GM18499 (cell line): ENCODE results near the gene NDUFS8.

Experiments used
- ATAC-seq: cut with Tn5 transposase; IDR thresholded peaks from one replicate; pipeline ENCODE4 v1.9.1; 2021; ENCODE audit warnings: moderate number of reproducible peaks; ENCODE audit not compliant: insufficient read depth, unreplicated experiment

NDUFS8 gene

DNA sequence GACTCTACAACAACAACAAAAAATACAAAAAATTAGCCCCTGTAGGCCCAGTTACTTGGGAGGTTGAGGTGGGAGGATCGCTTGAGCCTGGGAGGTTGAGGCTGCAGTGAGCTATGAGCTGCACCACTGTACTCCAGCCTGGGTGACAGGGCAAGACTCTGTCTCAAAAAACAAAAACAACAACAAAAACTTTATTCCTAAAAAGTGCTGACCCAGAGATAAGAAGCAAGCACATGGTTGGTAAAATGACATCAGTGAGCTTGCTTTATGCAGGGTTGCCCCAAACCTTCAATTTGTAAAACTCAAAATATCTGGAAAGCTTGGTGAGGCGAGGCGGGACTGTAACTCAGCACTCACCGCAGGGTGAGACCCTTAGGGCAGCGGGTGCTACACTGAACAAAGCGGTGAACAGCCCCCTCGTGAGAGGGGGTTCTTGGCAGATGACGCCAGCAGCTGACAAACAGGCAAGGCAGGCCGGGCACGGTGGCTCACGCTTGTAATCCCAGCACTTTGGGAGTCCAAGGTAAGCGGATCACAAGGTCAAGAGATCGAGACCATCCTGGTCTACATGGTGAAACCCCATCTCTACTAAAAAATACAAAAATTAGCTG lies 4.9 kb downstream of the NDUFS8 start:
- ATAC-seq = no peak

DNA sequence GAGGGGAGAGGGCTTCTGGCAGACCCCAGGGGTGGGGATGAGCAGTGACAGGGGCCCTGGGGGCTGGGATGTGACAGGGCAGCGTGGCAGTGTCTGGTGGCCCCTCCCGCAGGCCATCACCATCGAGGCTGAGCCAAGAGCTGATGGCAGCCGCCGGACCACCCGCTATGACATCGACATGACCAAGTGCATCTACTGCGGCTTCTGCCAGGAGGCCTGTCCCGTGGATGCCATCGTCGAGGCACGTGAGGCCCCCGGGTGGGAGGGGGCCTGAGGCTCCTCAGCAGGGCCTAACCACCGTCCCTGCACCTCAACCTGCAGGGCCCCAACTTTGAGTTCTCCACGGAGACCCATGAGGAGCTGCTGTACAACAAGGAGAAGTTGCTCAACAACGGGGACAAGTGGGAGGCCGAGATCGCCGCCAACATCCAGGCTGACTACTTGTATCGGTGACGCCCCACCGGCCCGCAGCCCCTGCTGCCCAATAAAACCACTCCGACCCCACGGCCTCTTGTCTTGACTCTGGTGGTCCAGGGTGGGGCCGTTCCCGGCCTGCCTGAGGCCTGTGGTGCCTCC lies 5.7 kb downstream of the NDUFS8 start:
- no peak for ATAC-seq

DNA sequence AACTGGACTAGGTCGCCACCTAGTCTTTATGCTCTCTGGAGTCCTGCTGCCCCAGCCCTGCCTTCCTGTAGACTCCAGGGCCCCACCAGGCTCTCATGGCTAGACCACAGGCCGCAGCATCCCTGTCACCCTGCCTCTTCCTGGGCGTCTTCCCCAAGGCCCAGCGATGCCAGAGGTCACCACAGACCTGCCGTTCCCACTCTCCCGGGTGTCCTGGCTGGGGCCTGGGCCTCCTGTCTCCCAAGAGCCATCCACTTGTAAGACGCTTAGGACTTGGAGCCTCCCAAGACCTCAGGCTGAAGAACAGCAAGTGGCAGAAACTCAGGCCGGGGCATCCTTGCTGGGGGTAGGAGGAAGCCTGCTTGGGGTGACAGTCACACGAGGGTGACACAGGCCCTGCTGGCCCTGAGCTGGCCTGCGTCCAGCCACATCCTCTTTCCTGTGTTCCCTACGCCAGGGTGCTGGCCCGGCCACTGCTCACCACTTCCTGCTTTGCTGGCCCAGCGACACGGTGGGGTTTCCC lies 6.3 kb downstream of the NDUFS8 start:
- ATAC-seq = no peak

DNA sequence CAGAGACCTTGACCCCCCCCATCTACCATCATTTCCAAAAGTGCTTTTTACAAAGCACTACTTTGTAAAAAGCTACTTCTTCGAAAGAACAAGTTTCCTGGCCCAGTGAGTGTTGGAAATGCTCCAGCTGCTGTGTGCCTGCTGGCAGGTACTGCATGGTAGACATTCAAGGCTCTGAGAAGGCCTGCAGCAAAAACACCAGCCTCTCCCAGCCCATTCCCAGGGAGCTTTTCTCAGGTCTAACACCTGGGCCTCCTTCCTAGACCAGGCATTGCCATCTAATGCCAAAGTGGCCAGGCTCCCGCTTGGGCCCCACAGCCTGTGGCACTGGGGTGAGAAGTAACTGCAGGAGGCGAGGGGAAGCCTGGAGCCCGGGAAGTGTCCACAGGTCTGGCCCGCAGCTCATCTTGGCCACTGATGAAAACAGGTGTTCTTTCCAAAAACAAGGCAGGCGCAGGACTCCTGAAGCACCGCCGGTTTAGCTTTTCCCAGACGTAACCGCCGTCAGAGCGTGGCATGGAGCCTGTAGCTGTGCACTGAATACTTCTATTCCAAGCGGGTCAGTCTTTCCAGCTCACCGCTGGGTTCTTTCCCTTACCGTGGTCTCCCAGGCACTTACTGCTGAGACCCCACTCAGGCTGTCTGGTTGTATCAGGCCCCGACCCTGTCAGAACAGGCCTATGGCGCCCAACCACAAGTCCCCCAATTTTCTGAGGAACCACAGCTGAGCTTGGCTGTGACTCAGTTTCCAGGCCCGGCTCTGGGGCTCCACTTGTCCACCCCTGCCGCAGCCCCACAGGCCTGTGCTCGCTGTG lies 7.1 kb downstream of the NDUFS8 start:
- no peak for ATAC-seq

DNA sequence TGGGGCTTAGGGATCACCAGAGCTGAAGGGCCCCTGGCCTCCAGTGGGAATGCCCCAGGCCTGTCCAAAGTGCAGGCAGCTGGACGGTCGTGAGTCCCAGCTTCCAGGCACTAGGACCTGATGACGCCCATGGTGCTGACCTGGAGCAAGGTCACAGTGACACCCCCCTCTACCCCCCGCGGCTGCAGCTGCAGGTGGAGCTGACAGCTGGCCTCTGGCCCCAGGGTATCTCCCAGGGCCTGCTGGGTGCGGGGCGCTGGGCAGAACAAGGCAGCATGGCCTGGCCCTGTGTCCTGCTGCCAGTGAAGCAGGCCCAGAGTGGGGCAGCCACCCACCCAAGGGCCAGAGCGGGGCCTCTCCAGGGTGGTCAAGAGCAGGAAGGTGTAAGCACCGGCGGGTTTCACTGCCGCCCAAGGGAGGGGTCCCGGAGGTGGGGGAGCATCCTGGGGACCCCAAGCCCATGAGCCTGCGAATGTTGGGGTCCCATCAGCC lies 7.8 kb downstream of the NDUFS8 start:
- no peak for ATAC-seq

DNA sequence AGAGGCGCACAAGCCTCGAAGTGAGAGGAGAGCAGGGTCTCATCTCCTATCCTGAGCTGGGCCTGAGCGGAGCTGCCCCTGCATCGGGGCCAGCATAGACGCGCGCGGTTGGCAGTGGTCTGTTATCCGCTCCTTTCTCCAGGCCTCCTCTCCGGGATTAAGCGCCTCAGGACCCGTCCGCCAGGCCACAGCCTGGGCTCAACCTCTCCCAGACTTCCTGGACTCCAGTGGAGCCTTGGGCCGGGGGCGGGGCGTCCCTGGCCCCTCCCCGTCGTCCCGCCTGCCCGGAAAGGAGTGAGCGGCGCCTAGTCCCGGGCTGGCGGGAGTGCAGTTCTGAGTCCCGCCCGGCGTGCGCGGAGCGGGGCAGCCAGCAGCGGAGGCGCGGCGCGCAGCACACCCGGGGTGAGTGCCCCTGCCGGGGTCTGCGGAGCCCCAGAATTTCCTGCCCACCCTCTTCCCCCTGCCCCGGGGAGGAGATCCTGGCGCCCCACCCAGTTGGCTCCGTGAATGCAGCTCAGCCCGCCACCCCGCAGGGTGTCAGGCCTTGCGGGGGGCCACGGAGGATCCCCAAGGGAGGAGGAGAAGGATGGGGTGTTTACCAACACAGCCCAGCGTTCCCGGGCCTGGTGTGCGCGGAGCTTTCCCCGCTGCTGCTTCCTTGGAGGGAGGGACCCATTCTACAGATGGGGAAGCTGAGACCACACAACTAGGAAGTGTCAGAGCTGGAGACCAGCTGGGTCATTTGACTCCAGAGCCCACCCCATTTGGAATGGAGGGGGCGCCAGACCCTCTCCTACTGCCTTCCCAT lies 8.4 kb downstream of the NDUFS8 start, which contains the start of gene TCIRG1:
TSS of gene TCIRG1 (plus strand) at position 308 of the 808 bp plus-strand sequence. CDS start 2,247 bp downstream, outside the sequence.
- ATAC-seq = no peak

DNA sequence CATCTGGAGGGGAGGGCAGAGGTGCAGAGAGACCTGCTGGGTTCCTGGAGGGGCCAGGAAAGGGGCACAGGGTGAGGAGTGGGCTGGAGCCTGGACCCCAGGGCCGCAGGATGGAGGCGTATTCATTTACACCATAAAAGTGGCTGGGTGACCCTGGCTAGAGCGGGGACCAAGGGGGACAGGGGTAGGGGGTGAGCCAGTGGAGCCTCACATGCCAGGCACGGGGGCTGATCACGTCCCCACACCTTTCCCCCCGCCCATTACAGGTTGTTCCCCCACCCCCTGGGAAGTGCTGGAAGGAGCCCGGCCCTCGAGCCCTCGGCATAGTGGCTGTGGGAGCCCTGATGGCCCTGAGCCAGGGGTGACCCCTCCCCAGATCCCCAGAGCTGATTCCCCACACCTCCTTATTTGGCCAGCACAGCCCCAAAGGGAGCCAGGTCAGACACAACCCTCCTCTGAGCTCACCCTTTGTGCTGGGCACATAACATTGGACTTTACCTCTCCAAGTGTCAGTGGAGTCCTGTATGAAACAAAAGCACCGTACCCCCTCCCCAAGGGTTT lies 9.1 kb downstream of the NDUFS8 start:
- ATAC-seq = no peak

DNA sequence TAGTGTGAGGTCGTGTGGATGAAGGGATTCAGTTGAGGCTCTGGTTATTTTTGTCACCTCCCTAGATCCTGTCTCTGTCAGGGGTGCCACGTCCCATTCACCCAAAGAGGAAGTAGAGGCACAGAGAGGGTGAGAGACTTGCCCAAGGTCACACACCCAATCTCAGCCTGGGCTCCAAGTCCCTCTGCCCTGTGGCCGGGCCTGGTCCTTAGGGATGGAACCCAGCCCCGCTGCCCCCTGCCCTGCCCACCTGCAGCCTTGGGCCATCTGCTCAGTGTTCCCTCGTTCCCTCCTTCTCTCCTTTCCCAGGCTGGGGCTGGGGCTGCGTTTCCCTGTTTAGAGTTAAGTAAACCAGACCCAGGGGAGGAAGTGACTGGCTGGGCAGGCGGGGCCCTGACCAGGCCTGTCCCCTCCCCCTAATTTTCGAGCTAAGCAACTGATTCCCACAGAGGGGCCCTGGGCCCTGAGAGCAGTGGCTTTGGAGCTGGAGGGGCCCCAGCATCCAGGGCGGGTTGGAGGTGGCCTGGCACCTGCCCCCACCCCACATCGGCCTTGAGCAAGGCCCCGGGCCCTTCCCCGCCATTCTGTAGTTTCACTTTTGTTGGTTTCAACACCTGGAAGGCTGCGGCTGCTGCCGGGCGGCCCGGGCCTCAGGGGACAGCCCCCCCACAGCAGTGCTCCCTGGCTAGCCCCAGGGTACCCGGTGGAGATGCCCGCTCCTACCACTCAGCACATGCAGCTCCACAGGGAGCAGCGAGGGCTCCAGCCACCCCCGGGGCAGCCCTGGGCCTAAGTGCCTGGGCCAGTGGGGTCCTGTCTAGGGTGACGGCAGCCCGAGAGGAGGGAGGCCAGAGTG lies 9.8 kb downstream of the NDUFS8 start:
- ATAC-seq = no peak

DNA sequence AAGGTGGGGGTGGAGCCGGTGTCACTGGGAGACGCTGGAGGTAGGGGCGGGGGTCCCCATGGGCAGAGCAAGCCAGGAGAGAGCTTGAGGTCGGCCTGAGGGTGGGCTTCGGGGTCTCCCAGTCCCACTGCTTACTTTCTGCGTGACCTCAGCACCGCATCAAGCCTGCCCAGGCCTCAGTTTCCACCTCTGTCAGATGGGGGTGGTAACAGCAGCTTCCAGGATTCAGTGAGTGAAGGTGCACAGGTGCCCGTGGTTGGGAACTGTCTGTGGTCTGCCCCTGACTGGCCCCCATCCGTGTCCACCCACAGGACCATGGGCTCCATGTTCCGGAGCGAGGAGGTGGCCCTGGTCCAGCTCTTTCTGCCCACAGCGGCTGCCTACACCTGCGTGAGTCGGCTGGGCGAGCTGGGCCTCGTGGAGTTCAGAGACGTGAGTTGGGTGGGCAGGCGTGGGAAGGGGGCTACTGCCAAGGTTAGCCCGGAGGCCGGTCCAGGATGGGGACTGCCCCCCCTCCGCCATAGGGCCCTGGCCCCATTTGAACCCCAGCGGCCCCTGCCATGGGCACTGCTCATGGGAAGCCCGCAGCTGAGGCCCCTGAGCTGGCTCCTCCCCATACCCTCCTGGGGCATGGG lies 10.6 kb downstream of the NDUFS8 start:
- ATAC-seq = no peak

DNA sequence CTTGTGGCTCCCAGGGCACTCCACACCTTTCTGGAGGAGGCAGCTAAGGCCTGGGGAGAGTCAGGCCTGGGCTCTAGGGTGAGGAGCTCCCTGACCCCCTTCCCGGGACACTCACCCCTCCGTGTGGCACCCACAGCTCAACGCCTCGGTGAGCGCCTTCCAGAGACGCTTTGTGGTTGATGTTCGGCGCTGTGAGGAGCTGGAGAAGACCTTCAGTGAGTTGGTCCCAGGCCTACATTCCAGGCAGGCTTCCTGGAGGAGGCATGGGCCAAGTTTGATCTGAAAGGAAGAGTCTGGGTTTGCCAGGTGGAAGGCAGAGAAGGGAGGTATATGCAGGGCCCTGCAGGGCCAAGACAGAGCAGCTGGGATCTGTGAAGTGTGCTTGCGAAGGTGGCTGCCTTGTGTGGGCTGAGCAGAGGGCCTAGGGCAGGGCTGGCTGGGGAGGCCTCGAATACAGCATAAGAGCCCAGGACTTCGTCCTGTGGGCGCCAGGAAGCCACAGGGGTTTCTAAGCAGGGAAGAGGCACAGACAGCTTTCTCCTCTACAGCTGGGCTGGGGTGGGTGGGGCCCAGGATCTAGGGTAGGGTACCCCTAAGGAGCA lies 11.2 kb downstream of the NDUFS8 start:
- no peak for ATAC-seq

DNA sequence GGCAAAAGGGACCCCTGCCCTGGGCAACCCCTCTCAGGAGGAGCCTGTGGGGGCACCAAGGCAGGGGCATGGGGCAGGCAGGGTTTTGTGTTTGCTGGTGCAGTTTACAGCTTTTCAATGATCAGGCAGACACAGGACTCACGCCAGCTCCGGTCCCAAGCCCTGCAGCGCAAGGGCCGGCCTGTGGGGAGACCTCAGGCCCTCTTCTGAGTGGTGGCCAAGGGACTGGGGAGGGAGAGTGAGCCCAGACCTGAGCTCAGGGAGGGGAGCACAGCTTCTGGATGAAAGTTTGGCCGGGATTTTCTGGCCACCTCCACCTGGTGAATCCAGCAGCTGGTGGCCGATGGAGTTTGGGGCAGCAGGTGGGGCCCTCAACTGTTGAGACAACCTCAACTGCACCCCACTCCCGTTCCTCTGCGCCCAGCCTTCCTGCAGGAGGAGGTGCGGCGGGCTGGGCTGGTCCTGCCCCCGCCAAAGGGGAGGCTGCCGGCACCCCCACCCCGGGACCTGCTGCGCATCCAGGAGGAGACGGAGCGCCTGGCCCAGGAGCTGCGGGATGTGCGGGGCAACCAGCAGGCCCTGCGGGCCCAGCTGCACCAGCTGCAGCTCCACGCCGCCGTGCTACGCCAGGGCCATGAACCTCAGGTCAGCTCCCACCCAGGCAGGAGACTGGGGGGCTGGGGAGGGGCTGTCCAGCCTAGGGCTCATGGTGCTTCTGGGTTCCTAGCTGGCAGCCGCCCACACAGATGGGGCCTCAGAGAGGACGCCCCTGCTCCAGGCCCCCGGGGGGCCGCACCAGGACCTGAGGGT lies 11.9 kb downstream of the NDUFS8 start:
- ATAC-seq = no peak

DNA sequence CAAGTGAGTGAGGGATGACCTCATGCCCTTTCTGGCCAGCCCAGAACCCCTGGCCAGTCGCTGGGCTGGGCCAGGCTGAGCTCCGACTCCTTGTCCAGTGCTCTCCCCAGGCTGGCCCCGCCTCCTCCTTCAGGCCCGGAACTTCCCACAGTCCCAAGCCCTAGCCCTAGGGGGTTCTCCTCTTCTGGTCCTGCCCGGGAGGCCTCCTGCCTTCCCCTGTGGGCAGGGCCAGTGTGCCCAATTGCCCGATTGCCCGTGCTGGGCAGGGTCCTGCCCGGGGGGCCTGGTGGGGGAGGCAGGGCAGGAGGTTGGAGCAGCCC lies 12.5 kb downstream of the NDUFS8 start:
- ATAC-seq = no peak

DNA sequence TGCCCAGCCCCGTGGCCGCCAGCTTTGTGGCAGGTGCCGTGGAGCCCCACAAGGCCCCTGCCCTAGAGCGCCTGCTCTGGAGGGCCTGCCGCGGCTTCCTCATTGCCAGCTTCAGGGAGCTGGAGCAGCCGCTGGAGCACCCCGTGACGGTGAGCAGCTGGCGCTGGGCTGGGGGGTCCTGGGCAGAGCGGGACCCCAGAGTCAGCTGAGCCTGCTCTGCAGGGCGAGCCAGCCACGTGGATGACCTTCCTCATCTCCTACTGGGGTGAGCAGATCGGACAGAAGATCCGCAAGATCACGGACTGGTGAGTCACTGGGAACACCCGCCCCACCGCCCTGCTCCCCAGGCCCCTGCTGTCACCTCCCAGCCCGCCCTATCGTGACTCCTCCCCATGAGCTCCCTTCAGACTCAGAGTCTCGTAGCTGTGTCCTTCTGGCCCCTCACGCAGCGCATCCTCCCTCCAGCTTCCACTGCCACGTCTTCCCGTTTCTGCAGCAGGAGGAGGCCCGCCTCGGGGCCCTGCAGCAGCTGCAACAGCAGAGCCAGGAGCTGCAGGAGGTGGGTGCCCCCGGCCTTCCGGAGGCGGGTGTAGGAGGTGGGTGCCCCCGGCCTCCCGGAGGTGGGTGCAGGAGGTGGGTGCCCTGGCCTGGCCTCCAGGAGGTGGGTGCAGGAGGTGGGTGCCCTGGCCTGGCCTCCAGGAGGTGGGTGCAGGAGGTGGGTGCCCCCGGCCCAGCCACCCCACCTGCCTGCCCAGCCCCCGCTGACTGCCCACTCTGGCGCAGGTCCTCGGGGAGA lies 13.1 kb downstream of the NDUFS8 start:
- ATAC-seq = no peak

DNA sequence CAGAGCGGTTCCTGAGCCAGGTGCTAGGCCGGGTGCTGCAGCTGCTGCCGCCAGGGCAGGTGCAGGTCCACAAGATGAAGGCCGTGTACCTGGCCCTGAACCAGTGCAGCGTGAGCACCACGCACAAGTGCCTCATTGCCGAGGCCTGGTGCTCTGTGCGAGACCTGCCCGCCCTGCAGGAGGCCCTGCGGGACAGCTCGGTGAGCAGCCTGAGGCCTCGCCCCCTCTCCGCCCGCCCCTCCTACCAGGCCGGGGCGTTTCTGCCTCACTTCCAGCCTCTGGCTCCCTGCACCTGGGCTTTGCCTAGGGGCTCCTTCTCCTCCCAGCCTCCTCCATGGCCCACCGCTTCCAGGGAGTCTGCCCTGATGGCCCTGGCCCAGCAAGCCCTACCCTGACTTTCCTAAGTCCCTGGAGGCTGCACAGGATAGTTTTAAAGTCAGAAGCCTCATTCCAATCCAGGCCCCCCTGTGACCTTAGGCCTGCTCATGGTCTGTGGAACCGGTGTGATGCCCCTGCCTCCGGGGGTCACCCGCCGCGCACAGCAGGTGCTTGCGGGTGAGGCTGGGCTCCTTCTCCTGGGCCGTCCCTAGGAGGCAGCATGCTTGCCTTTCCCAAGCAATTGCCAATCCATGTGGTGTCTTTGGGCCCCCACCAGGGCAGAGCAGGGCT lies 13.8 kb downstream of the NDUFS8 start:
- no peak for ATAC-seq

DNA sequence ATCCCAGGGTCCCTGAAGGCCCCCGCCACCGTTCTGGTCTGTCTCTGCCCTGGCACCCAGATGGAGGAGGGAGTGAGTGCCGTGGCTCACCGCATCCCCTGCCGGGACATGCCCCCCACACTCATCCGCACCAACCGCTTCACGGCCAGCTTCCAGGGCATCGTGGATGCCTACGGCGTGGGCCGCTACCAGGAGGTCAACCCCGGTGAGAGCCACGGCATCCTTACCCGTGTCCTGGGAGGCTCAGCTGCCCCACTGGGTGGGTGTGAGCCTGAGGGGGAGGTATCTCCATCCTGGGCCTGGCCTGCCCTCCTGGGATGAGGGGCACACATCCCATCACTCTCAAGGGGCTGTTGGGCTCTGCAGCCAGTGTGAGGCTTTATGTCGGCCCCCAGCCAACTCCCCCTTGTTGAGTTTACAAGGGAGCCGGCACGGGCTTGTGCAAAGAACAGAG lies 14.4 kb downstream of the NDUFS8 start:
- no peak for ATAC-seq
